Esophagus squamous epithelium (tissue), 5 donors: Measurements from ENCODE around the gene DOCK10. TPM values are rescaled to one million over a fixed set of nuclear protein-coding genes. Genes with fewer than 3 reads are reported as not detected.

ENCODE experiments used
- DNase-seq: peaks from one replicate; lab custom pipeline; 2025; lab: John Stamatoyannopoulos, UW
- H3K27ac ChIP-seq, 4 donors: fragments of 200-600 bp; sonication (generic); one replicate each; pipeline ENCODE4 v1.5.1; 2016 to 2019; ENCODE audit warnings: mild to moderate bottlenecking in 1 of 4
- H3K27me3 ChIP-seq, 4 donors: fragments of 200-600 bp; sonication (generic); 1 replicate in 3 of 4; 2 replicates in 1 of 4; pipeline versions ENCODE4 v1.5.1 to v1.6.0; 2017 to 2021; ENCODE audit warnings: antibody characterized with exemption in 1 of 4
- H3K36me3 ChIP-seq, 3 donors: fragments of 200-600 bp; sonication (generic); one replicate each; pipeline ENCODE4 v1.5.1; 2016 to 2019
- H3K4me1 ChIP-seq, 3 donors: fragments of 200-600 bp; sonication (generic); one replicate each; pipeline ENCODE4 v1.5.1; 2017 to 2019
- H3K4me3 ChIP-seq, 4 donors: fragments of 200-600 bp; sonication (generic); 1 replicate in 3 of 4; 2 replicates in 1 of 4; pipeline ENCODE4 v1.5.1; 2016 to 2019; ENCODE audit warnings: mild to moderate bottlenecking in 2 of 4, moderate library complexity in 1 of 4
- H3K9me3 ChIP-seq, 3 donors: fragments of 200-600 bp; sonication (generic); one replicate each; pipeline ENCODE4 v1.5.1; 2016 to 2019
- POLR2A ChIP-seq, 4 donors: fragments of 450-650 bp; IDR thresholded peaks; one replicate each; pipeline ENCODE4 v1.6.1; 2017; ENCODE audit warnings: antibody characterized with exemption in 4 of 4, mild to moderate bottlenecking in 4 of 4, moderate library complexity in 3 of 4
- WGBS, 2 donors: methylation state at CpG; one replicate each; pipeline ENCODE4 v1.1.5; 2018; 5-methylcytosine and 5-hydroxymethylcytosine counted together
- intact Hi-C: fragments of 100-400 bp; cut with DNase I; formaldehyde crosslinking; loops from one replicate; pipeline ENCODE4 v1.15.0; 2022
- total RNA-seq, 4 donors: library from RNA; depleted of rRNA; stranded (reverse); fragments of >200 nt; gene quantifications; one replicate each; pipeline ENCODE4 v1.1.0, GENCODE V29; 2016
- TF ChIP-seq, protein P1 (sequence below), 6 experiments: fragments of 450-650 bp in 4 of 6; fragments of 200-600 bp in 2 of 6; sonication (generic) in 2 of 6; IDR thresholded peaks; one replicate each; pipeline ENCODE4 v1.5.1; 2016 to 2019; ENCODE audit warnings: antibody characterized with exemption in 6 of 6, mild to moderate bottlenecking in 4 of 6, moderate library complexity in 4 of 6
- donor health status: DM: yes; HTN: yes; CAD: no.

DOCK10 gene
- total RNA-seq, 4 donors from 2014 or later: 9.2 to 16.6 (median 11.7) TPM

DNA sequence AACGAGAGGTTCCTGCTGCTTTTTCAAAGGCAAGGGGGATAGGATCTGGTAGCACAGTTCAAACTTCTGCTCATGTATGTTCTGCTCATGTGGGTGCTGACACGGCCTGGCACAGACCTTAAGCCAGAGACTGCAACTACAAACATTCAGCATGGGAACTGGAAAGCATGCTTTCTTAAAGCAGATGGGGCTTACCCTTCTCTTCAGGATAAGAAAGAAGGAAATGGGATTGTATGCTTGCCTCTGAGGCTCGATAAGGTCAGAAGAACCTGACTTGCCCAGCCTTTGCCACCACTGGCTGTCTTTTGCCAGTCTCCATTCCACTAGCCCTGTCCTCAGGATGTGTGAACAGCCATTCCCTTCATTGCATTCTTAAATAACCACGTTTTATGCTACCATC is 10.7 kb downstream of the DOCK10 start:
- Histone ChIP-seq H3K9me3 (no peaks in the 10 kb centered on the region), H3K27me3 (no peaks in the 10 kb centered on the region), H3K36me3 (no peaks in the 10 kb centered on the region), H3K27ac (no peak overlapping the region), H3K4me3 (no peak overlapping the region), H3K4me1 (no peaks in the 10 kb centered on the region)
- intact Hi-C loops: no loop called here
- WGBS, 2 donors: 68 to 74% methylated on average over 4 of the region's 4 CpGs
- DNase-seq: no peak
- TF ChIP-seq, protein P1, sequence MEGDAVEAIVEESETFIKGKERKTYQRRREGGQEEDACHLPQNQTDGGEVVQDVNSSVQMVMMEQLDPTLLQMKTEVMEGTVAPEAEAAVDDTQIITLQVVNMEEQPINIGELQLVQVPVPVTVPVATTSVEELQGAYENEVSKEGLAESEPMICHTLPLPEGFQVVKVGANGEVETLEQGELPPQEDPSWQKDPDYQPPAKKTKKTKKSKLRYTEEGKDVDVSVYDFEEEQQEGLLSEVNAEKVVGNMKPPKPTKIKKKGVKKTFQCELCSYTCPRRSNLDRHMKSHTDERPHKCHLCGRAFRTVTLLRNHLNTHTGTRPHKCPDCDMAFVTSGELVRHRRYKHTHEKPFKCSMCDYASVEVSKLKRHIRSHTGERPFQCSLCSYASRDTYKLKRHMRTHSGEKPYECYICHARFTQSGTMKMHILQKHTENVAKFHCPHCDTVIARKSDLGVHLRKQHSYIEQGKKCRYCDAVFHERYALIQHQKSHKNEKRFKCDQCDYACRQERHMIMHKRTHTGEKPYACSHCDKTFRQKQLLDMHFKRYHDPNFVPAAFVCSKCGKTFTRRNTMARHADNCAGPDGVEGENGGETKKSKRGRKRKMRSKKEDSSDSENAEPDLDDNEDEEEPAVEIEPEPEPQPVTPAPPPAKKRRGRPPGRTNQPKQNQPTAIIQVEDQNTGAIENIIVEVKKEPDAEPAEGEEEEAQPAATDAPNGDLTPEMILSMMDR (IDR thresholded peaks at IDR 0.05): no peak
- TF ChIP-seq POLR2A (IDR thresholded peaks at IDR 0.05): no peak

DNA sequence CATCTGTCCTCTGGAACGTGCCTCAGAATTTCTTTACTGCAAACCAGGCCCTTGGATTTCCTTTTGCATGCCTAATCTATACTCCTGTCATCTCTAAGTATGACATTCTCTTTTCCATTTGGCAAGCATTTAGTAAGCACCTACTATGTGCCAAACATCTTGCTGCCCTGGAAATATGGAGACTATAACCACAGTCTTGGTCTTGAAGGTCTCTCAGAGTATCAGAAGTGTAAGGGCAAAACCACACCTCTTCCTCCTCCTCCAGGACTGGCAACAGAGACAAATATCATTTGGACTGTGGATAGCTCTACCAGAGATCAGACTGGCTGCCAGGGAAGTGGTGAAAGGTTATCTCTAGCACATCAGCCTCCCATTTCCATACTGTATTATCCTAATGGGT is 11.4 kb downstream of the DOCK10 start:
- WGBS, 2 donors: 87 to 94% methylated on average over 1 of the region's 1 CpG
- no peak overlapping the region for H3K27ac ChIP-seq
- DNase-seq: no peak
- no peak for TF ChIP-seq POLR2A (IDR thresholded peaks at IDR 0.05)
- TF ChIP-seq, protein P1 (IDR thresholded peaks at IDR 0.05): no peak
- no peaks in the 10 kb centered on the region for H3K9me3 ChIP-seq
- H3K4me1 ChIP-seq: peaks cover 0 to 3% (median 0%) of the 10 kb centered on the region in 3 donors
- H3K27me3 ChIP-seq: no peaks in the 10 kb centered on the region
- no peak overlapping the region for H3K4me3 ChIP-seq
- intact Hi-C loops: no loop called here
- H3K36me3 ChIP-seq: no peaks in the 10 kb centered on the region

DNA sequence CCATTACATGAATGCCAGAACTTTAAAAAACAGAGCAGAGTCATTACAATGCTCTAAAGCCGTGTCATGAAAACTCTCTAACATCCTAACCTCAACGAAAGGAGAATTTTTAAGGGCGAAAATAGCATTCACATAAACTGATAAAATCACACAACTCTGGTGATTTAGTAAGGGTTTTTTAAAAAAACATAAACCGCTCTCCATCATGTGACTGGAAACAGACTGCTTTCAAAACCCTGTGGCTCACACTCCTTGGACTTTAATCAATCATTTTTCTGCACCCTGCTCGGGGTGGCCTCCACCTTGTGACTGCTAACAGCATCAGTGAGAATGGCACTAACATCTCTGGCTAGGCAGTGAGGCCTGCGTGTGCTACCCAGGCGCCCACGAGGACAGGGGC is 12.1 kb downstream of the DOCK10 start:
- WGBS, 2 donors: 80 to 82% methylated on average over 8 of the region's 8 CpGs
- no peak for DNase-seq

DNA sequence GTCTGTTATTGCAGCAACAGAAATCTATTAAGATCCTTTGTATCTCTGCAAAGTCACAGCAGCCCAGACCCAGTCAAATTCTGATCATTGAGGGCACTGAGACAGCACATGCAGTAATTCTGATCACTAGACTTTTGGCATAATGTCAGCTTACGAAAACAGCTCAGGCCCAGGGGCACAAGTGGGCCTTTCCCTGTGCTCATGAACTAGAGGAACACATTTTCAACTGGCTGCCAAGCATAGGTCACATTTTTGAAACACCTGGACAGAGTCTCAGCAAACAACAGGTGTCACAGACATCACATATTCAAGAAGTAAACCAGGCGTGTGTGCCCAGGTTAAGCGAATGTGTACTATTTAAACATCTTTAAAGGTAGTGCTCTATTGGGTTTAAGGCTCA is 13.7 kb downstream of the DOCK10 start:
- 80 to 97% methylated on average over 3 of the region's 3 CpGs for WGBS, 2 donors
- TF ChIP-seq POLR2A (IDR thresholded peaks at IDR 0.05): no peak
- TF ChIP-seq, protein P1 (IDR thresholded peaks at IDR 0.05): no peak
- H3K27ac ChIP-seq: no peak overlapping the region
- H3K27me3 ChIP-seq: no peaks in the 10 kb centered on the region
- DNase-seq: no peak
- intact Hi-C loops: no loop called here
- peaks cover 0 to 3% (median 0%) of the 10 kb centered on the region in 3 donors for H3K4me1 ChIP-seq
- no peaks in the 10 kb centered on the region for H3K9me3 ChIP-seq
- no peak overlapping the region for H3K4me3 ChIP-seq
- H3K36me3 ChIP-seq: no peaks in the 10 kb centered on the region

More for the DNA sequence above, 12.1 kb downstream of the DOCK10 start:
- Histone ChIP-seq H3K4me1 (peaks cover 0 to 3% (median 0%) of the 10 kb centered on the region in 3 donors), H3K4me3 (no peak overlapping the region), H3K36me3 (no peaks in the 10 kb centered on the region), H3K27ac (no peak overlapping the region), H3K9me3 (no peaks in the 10 kb centered on the region), H3K27me3 (no peaks in the 10 kb centered on the region)
- intact Hi-C loops: no loop called here
- TF ChIP-seq, protein P1 (IDR thresholded peaks at IDR 0.05): no peak
- no peak for TF ChIP-seq POLR2A (IDR thresholded peaks at IDR 0.05)

DNA sequence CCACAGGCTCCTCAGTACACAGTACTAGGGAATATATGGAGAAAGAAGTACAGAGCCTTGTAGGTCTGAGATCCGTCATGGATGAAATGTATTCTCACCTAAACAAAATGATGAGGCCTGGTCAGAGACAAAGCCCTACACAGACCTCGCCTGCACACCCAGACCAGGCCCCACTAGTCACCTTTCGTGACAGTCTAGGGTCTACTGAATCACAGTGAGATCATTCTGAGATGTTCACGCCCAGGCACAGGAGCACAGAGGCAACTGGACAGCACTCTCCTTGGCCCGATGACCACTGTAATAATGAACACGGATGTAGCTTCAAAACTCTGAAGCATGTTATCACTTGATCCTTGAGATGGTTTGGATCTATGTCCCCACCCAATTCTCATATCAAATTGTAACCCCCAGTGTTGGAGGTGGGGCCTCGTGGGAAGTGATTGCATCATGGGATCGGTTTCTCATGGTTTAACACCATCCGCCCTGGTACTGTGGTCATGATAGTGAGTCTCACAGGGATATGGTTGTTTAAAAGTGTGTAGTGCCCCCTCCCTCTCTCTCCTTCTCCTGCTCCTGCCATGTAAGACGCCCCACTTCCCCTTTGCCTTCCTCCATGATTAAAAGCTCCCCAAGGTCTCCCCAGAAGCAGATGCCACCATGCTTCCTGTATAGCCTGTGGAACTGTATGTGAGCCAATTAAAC is 15.1 kb downstream of the DOCK10 start:
- no peak overlapping the region for H3K4me3 ChIP-seq
- no peak for TF ChIP-seq POLR2A (IDR thresholded peaks at IDR 0.05)
- TF ChIP-seq, protein P1 (IDR thresholded peaks at IDR 0.05): no peak
- H3K27me3 ChIP-seq: no peaks in the 10 kb centered on the region
- DNase-seq: no peak
- H3K27ac ChIP-seq: no peak overlapping the region
- H3K4me1 ChIP-seq: peaks cover 0 to 3% (median 0%) of the 10 kb centered on the region in 3 donors
- WGBS, 2 donors: 86% methylated on average over 10 of the region's 10 CpGs
- no peaks in the 10 kb centered on the region for H3K9me3 ChIP-seq
- intact Hi-C loops: no loop called here
- H3K36me3 ChIP-seq: no peaks in the 10 kb centered on the region
